8988T (cell line): ENCODE data around the gene HOXB9.

ENCODE experiments used
- DNase-seq: peaks from one replicate; pipeline ENCODE4 v3.0.0; 2011

The HOXB9 gene

GRCh38 chr17:48609759-48610281, 16.3 kb downstream of the HOXB9 start:
- DNase-seq, result no peak

GRCh38 chr17:48609033-48609432, 17.1 kb downstream of the HOXB9 start:
- no peak for DNase-seq

- DNase-seq, result no peak
Measured at GRCh38 chr17:48608494-48608834, 17.7 kb downstream of the HOXB9 start.

GRCh38 chr17:48606892-48607614, 19.1 kb downstream of the HOXB9 start:
- no peak for DNase-seq

GRCh38 chr17:48605991-48606891, 19.9 kb downstream of the HOXB9 start:
- no peak for DNase-seq

GRCh38 chr17:48605409-48605919, 20.7 kb downstream of the HOXB9 start:
- DNase-seq, result no peak

- DNase-seq, result no peak
Measured at GRCh38 chr17:48604770-48605329, 21.3 kb downstream of the HOXB9 start, which contains the start of gene HOXB6. Gene HOXB6, minus strand, starts transcription at chr17:48604986. Its CDS starts 6,836 bp downstream, at chr17:48598150.

GRCh38 chr17:48603959-48604769, 22.0 kb downstream of the HOXB9 start:
- DNase-seq, result peak; percentile 88

- no peak for DNase-seq
Measured at GRCh38 chr17:48601539-48602425, 24.4 kb downstream of the HOXB9 start.

- no peak for DNase-seq
Measured at GRCh38 chr17:48601207-48601538, 25.0 kb downstream of the HOXB9 start.

- no peak for DNase-seq
Measured at GRCh38 chr17:48600244-48601098, 25.7 kb downstream of the HOXB9 start.

GRCh38 chr17:48599354-48599753, 26.8 kb downstream of the HOXB9 start:
- DNase-seq, result no peak

GRCh38 chr17:48598736-48599135, 27.4 kb downstream of the HOXB9 start:
- DNase-seq, result no peak

- peak; percentile 88 for DNase-seq
Measured at GRCh38 chr17:48597778-48598631, 28.2 kb downstream of the HOXB9 start.

GRCh38 chr17:48597528-48597777, 28.7 kb downstream of the HOXB9 start:
- no peak for DNase-seq

GRCh38 chr17:48596735-48597527, 29.2 kb downstream of the HOXB9 start:
- no peak for DNase-seq

- DNase-seq, result no peak
Measured at GRCh38 chr17:48596000-48596734, 30.0 kb downstream of the HOXB9 start.
